GM18870 (cell line): Measurements from ENCODE around the gene KCNE1.

ENCODE experiments used
- ATAC-seq: cut with Tn5 transposase; IDR thresholded peaks from one replicate; pipeline ENCODE4 v1.9.1; 2021; ENCODE audit warnings: moderate library complexity; ENCODE audit not compliant: unreplicated experiment

KCNE1 gene

GRCh38 chr21:34536311-34536710 is 24.3 kb upstream of the KCNE1 start:
- ATAC-seq, result no peak

- no peak for ATAC-seq
Observed at GRCh38 chr21:34535886-34536285, 23.9 kb upstream of the KCNE1 start.

DNA sequence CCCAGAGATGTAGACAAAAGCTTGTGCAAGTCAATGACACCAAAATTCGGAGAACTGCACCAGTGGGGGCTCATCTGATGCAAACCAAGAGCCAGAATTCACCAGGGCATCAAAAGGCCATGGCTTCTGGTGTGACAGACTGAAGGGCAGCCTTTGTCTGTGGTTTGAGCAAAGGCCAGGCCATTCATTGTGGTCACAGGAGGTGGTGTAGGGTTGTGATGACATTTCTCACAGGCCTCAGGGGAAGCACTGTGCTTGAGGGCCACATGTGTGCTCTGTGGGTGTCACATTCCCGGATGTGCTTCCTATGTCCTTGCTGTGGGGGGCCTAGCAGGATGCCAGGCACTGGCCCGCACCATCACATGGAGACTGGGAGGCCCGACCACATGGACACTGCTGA is 22.5 kb upstream of the KCNE1 start:
- ATAC-seq, result no peak

DNA sequence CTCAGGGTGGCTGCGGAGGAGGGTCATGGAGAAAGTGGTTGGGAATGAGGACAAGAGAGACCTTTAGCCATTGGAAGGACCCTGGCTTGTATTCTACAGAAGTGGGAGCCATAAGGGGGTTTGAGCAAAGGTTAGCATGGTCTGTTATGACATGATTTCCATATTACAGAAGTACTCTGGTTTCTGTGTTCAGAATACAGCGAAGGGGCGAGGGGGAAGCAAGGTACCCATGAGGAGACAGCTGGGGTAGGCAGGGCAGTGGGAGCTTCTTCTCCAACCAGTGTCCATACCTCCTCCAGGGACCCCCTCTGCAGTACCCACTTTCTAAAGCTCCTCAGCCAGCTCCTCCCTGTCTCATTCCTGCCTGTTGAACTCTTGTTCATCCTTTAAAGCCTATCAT is 21.9 kb upstream of the KCNE1 start:
- no peak for ATAC-seq

DNA sequence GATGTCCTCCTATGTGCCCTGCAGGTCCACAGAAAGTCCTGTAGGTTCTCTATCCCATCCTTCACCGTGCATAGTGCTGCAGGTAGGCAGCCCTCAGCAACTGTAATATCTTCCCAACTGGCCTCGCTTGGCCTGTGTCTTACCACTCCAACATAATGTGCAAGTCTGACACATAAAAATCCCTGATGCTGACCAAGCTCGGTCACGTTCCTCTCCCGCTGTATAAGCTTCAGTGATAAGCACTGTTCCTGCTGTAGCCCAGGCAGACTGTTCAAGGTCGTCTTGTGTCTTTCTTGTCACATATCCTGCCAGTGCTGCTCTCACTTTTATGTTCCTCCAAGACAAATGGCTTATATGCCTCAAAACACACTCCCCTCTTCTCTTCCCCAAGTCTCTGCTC is 19.4 kb upstream of the KCNE1 start:
- ATAC-seq, result no peak

DNA sequence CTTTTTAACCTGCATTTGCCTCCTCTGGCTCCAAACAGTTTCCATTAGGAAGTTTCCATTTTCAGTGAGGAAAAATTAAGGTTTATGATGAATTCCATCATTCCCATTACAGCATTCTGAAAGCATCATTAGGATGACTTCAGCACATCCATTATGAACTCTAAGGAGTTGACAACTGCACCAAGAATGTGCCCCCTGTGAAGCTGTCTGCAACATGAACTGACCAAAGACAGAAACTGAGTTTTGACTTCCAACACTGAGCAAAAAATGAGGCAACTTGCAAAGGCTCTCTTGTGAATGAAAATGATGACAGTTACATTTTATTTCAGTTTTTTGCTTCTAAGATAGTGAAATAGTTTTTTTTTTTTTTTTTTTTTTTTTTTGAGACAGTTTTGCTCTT is 18.3 kb upstream of the KCNE1 start:
- no peak for ATAC-seq

DNA sequence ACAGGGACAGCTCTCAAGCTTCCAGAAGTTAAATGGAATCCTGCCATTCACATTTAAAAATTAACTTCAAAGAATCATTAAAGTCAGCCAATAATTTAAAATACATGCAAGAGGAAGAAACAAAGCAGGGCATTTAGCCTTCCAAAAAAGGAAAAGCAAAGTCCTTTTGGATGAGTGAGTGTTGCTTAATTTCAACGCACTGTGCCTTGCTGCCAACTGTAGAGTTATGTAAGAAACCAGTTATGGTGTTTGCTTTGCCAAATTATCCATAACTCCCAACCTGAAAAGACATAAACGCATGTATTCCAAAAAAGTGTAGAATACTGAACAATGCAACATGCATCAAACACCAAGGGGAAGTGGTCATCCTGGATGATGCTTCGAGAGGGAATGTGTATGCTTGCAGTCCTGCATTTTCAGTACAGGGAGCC is 16.1 kb upstream of the KCNE1 start:
- no peak for ATAC-seq

DNA sequence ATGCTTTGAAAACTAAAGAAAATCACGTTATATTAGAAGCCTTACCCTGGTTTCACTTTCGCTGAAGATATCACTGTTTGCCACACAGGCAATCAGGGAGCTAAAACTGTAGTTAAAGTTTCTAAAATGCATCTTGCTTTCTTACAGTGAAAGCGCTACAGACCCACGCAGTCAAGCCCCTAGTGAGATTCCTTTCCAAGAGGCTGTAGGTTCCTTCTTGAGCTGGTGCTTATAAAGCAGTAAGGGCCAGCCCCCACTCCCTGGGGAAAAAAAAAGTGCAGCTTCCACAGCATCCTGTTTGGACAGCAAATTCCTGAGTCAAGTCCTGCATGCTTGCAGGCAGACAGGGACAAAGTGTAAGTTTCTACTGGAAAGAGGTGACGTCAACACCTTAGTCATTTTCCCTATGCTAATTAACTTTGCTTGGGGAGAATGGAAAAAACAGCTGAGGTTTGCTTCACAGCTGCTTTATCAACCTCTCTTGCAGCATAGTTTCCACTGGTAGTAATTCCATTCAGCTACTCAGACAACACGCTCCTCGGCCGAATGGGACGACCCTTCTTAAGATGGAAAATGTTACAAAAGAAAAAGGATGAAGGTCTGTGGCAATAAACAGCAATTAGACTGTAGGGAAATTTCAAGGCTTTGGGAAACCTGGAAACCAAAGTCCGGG is 14.7 kb upstream of the KCNE1 start:
- ATAC-seq, result no peak

DNA sequence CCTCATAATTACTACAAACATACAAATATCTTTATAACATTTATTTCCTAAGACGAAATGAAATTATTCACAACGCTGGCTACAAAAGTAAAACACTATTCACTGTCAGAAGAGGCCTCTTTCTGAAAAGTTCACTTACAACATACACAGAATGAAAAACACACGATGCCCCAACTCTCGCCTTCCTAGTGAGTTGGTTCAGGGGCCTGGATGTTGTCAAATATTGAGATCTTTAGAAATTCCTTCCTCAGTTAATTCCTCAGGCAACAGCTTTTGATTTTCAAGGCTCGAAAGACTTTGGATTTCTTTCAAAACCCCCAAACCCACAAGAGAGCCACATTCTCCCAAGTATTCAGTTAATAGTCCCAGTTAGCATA is 14.2 kb upstream of the KCNE1 start:
- no peak for ATAC-seq

- ATAC-seq, result no peak
Observed at GRCh38 chr21:34524646-34525601, 12.9 kb upstream of the KCNE1 start.

DNA sequence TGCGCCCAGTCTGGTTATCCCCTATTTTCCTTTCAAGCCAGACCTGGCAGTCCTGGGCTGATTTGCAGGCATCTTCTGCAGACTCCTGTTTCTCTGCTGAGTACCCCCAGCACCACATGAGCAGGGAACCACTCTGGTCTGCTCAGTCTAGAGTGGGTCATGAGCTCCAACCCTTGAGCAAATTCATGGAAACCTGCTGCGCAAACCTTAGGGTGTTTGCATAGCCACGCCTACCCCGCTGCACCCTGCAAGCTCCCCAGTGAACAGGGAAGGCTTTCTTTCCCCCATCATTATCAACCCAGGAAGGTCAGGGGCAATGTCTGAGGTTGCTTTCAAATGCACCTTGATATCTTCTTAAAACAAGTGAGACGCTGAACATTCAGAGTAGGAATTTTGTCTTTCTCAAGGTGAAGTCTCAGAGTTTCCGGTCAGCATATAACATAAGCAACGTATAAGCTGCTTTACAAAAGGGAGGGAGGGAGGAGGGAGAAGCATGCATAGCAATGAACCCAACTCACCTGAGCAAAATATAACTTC is 11.1 kb upstream of the KCNE1 start:
- no peak for ATAC-seq

- no peak for ATAC-seq
Observed at GRCh38 chr21:34522284-34522683, 10.3 kb upstream of the KCNE1 start.

DNA sequence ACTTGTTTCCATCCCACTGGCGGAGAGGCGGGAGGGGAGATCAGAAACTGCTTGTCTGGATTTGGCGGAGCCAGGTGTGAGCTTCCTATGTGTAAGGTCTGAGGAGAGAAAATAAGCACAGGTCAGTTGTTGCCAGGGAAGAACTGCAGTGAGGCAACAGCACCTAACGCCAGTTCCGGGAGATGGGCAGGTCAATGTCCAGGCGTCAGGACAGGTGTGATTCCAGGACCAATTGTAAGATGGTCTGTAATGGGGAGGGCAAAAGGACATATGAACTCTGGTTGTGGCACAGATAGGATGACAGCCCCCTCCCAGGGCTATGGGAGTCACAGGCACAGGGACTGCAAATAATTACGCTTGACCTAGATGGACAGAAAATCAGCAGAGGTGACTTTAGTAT is 9.6 kb upstream of the KCNE1 start:
- ATAC-seq, result no peak

- no peak for ATAC-seq
Observed at GRCh38 chr21:34520764-34521508, 8.9 kb upstream of the KCNE1 start.

- no peak for ATAC-seq
Observed at GRCh38 chr21:34520281-34520680, 8.3 kb upstream of the KCNE1 start.

DNA sequence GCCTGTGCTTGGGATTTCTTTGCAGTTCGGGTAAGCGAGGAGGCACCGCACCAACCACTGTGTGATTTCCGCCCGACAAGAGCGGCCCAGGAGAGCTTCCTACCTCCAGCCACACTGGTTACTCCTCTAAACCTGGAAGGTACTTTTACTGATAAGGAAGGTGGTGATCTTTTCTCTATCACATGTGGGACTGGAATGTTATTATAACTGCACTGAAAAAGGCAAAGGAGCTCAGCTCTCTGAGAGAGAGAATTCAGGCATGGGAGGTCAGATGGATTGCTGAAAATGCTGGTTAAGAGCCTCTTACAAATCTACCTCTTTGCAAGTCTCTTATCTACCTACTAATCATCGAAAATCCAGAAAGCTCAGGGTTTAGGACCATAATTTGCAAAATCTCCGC is 7.7 kb upstream of the KCNE1 start:
- no peak for ATAC-seq

DNA sequence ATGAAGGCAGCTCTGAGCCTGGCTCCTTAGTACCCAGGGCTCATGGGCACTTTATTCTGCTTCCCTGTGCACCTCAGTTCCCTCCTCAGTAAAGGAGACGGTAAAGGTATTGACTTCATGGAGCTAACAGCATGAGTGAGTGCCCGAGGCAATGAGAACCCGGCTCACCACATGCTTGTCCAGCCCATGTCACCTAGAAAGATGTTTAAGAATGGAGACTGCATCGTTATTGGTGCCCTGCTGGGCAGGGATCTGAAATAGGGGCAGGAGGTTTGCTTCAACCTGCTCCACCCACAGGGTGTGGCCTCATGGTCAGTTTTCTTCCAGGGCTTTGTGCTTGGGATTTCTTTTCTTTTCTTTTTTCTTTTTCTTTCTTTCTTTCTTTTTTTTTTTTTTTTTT is 7.0 kb upstream of the KCNE1 start:
- no peak for ATAC-seq

DNA sequence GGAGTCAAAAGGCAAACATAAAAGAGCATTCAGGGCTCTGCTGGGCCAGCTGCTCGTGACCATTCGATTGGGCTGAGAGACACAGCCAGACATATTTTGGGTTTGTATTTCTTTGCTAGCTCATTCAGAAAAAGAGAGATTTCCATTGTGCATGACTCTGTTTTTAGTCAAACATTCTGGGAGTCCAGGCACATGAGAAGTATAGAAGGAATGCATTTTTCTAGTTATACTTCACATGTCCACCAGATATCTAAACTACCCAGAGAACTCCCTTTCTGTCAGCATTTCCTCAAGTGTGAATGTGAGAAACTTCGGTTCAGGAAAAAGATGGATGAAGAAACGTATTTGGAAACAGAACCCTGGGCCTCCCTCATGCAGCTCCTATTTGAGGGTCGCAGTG is 6.3 kb upstream of the KCNE1 start:
- no peak for ATAC-seq

DNA sequence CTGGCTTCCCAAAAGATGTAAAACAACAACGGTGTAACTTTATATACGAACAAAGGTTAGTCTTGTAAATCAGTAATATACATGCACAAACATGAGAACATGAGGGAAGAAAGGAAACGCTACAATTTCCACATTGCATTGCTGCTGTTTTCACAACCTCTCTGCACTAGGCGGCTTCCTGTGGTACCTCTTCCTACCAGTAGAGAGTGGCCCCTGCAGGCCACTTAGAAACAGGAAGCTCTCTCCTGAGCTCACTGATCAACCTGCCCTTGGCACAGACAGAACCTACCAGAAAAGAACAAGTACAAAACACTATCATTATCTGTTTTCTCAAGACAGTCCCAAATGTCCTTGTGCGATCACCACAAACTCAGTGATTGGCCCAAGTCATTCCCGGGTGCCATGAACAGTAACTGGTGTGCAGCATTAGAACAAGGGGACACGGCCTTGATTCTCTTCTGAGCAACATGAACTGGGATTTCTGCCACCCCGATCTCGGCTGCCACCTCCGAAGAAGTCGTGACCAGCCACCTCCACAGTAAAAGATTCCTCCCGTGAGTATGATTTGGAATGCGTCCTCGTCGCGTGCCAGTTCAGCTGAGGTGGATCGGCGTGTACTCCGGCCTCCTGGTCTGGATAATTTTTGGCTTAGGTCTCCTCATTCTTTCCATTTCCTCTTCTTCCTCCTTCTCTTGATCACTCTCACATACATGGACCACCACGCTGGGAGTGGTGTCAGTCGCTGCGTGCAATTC is 5.7 kb upstream of the KCNE1 start:
- ATAC-seq, result no peak

- no peak for ATAC-seq
Observed at GRCh38 chr21:34517039-34517438, 5.0 kb upstream of the KCNE1 start.
